Fibroblast of lung (primary cell): ENCODE results near the gene MEI1. TPM values are rescaled to one million over a fixed set of nuclear protein-coding genes. Genes with fewer than 3 reads are reported as not detected.
"Not testable (repeated sequence)": the region's sequence is repeated elsewhere in the genome, so short reads cannot be mapped to it uniquely, and the experiment has no call there.

Experiments used
- DNase-seq, 2 donors: peaks; one replicate each; pipeline versions ENCODE4 v3.0.0 to v3.0.0-alpha.2; 2010; ENCODE audit warnings: low read depth in 2 of 2
- H2AFZ ChIP-seq: 2 replicates; pipeline ENCODE4 v1.5.1; 2012; ENCODE audit warnings: low read length, control low read depth, inconsistent platforms
- H3K27ac ChIP-seq: 2 replicates; pipeline ENCODE4 v1.5.1; 2011; ENCODE audit warnings: low read length, control low read depth; ENCODE audit not compliant: insufficient read depth
- H3K27me3 ChIP-seq: 2 replicates; pipeline ENCODE4 v1.5.1; 2011; ENCODE audit warnings: mild to moderate bottlenecking, low read length; ENCODE audit not compliant: control insufficient read depth, insufficient read depth
- H3K36me3 ChIP-seq: 2 replicates; pipeline ENCODE4 v1.5.1; 2011; ENCODE audit warnings: low read length; ENCODE audit not compliant: control insufficient read depth, insufficient read depth
- H3K4me1 ChIP-seq: 2 replicates; pipeline ENCODE4 v1.5.1; 2011; ENCODE audit warnings: low read length; ENCODE audit not compliant: control insufficient read depth, insufficient read depth; ENCODE audit errors: extremely low read depth
- H3K4me2 ChIP-seq: 2 replicates; pipeline ENCODE4 v1.5.1; 2011; ENCODE audit warnings: low read length, control low read depth; ENCODE audit not compliant: insufficient read depth; ENCODE audit errors: extremely low read depth
- H3K4me3 ChIP-seq, 4 experiments: fragments of 200-600 bp in 1 of 4; sonication (generic) in 1 of 4; replicated peaks in 1 of 4; 2 replicates each; pipeline ENCODE4 v1.5.1; 2011 to 2016; ENCODE audit warnings: low read length in 4 of 4, low read depth in 3 of 4, mild to moderate bottlenecking in 3 of 4, control low read depth in 2 of 4, inconsistent platforms in 1 of 4, mixed read lengths in 1 of 4; ENCODE audit not compliant: insufficient read depth in 1 of 4; ENCODE audit errors: control extremely low read depth in 1 of 4
- H3K79me2 ChIP-seq: 2 replicates; pipeline ENCODE4 v1.5.1; 2012; ENCODE audit warnings: mild to moderate bottlenecking, low read length, inconsistent platforms; ENCODE audit not compliant: control insufficient read depth, insufficient read depth
- H3K9ac ChIP-seq: 2 replicates; pipeline ENCODE4 v1.5.1; 2011; ENCODE audit warnings: mild to moderate bottlenecking, low read length, control low read depth; ENCODE audit not compliant: insufficient read depth
- H3K9me3 ChIP-seq: 2 replicates; pipeline ENCODE4 v1.5.1; 2012; ENCODE audit warnings: low read depth, low read length; ENCODE audit not compliant: control insufficient read depth, insufficient read depth
- H4K20me1 ChIP-seq: 2 replicates; pipeline ENCODE4 v1.5.1; 2011; ENCODE audit warnings: low read length; ENCODE audit not compliant: control insufficient read depth, insufficient read depth; ENCODE audit errors: extremely low read depth
- EZH2 ChIP-seq: IDR thresholded peaks from 2 replicates; pipeline ENCODE4 v1.5.1; 2012; ENCODE audit warnings: low read length, control low read depth, mild to moderate bottlenecking; ENCODE audit errors: missing control alignments
- polyA plus RNA-seq, 2 donors: library from polyadenylated mRNA; depleted of rRNA in 1 of 2; stranded (reverse) in 1 of 2; unstranded in 1 of 2; fragments of >200 nt; gene quantifications; 2 replicates each; pipeline ENCODE4 v1.2.1, GENCODE V29; 2011 to 2012; ENCODE audit warnings: missing spikeins in 1 of 2
- total RNA-seq: library from RNA; depleted of rRNA; stranded (reverse); fragments of >200 nt; gene quantifications from 2 replicates; pipeline ENCODE4 v1.2.1, GENCODE V29; 2014
- TF ChIP-seq, protein P1 (sequence below), 2 donors: IDR thresholded peaks in 1 of 2; conservative IDR thresholded peaks in 1 of 2; 1 replicate in 1 of 2; 2 replicates in 1 of 2; pipeline ENCODE4 v1.5.1; 2011 to 2012; ENCODE audit warnings: low read length in 2 of 2, control low read depth in 1 of 2, inconsistent platforms in 1 of 2, low read depth in 1 of 2, mild to moderate bottlenecking in 1 of 2

MEI1 gene
- total and polyA plus RNA-seq, 2 donors (not counting 1 experiment from before 2014, with no cell fraction given) = 0.33 to 4.3 TPM

DNA sequence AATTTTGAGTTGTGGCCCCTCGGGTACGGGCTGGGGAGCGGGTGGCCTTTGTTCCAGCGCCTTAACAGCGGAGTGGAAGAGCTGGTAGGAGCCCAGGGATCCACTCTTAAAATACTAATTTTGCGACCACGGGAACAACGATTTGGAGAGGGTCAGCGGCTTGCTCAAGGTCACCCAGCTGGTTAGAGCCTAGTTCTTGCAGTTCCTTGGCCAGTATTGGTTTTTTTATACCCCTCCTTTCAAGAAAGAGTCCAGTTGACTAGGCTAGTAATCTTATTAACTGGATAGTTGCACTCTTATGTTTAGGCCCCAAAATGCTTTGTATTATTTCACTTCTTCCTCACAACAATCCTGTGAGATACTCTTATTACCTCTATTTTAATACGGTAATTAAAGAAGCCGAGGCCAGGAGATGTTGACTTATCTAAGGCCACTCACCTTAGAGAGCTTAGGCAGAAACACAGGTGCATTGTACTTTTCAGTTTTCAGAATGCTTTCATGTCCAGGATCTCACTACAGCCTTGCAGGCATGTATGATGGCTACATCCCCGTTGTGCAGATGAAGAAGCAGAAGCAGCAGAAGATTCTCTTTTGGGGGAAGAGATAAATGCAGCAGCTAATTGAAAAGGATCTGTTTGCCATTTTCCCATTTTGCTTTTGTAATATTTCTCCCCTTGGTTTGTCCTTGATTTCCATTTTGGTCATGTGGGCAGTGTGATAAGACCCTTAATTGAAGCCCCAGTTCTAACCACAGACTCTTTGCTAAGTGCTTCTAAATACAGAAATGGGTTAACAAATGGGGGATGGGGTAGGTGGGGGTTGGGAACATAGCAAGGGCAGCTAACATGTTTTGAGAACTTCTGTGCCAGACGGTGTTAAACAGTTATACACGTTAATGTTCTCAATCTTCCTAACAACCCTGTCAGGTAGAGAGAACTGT, 135.0 kb downstream of the MEI1 start:
- TF ChIP-seq, protein P1, sequence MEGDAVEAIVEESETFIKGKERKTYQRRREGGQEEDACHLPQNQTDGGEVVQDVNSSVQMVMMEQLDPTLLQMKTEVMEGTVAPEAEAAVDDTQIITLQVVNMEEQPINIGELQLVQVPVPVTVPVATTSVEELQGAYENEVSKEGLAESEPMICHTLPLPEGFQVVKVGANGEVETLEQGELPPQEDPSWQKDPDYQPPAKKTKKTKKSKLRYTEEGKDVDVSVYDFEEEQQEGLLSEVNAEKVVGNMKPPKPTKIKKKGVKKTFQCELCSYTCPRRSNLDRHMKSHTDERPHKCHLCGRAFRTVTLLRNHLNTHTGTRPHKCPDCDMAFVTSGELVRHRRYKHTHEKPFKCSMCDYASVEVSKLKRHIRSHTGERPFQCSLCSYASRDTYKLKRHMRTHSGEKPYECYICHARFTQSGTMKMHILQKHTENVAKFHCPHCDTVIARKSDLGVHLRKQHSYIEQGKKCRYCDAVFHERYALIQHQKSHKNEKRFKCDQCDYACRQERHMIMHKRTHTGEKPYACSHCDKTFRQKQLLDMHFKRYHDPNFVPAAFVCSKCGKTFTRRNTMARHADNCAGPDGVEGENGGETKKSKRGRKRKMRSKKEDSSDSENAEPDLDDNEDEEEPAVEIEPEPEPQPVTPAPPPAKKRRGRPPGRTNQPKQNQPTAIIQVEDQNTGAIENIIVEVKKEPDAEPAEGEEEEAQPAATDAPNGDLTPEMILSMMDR (conservative IDR thresholded peaks at IDR 0.05 in 1 of 2, IDR thresholded peaks at IDR 0.05 in 1 of 2; ENCODE audit: low read depth in 1 of 2, low read length in 2 of 2) = no peak
- no peak for TF ChIP-seq EZH2
- Histone ChIP-seq H3K9me3 (no peaks in the 10 kb centered on the region), H4K20me1 (peaks cover 1% of the 10 kb centered on the region), H3K4me1 (peaks cover 6% of the 10 kb centered on the region), H3K79me2 (peaks cover 41% of the 10 kb centered on the region), H3K4me2 (peak overlapping the region; percentile 86), H2AFZ (no peak overlapping the region), H3K27ac (peak overlapping the region; percentile 94), H3K27me3 (no peaks in the 10 kb centered on the region), H3K9ac (peak overlapping the region; percentile 85), H3K4me3 (peak overlapping the region; percentile 85 to 96 (median 86)), H3K36me3 (peaks cover 10% of the 10 kb centered on the region)
- DNase-seq = no peak

DNA sequence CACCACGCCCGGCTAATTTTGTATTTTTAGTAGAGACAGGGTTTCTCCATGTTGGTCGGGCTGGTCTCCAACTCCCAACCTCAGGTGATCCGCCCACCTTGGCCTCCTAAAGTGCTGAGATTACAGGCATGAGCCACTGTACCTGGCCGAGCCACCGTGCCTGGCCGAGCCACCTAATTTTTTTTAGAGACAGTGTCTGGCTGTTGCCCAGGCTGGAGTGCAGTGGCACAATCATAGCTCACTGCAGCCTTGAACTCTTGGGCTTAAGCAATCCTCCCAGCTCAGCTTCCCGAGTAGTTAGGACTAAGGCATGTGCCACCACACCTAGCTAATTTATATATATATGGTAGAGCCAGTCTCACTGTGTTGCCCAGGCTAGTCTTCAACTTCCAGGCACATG, 136.2 kb downstream of the MEI1 start:
- not testable (repeated sequence) for H3K9ac ChIP-seq, H3K27me3 ChIP-seq, H3K4me2 ChIP-seq, H3K27ac ChIP-seq, DNase-seq, H3K4me3 ChIP-seq, H3K9me3 ChIP-seq, H2AFZ ChIP-seq, H4K20me1 ChIP-seq, H3K4me1 ChIP-seq
- Histone ChIP-seq H3K79me2 (peaks cover 47% of the 10 kb centered on the region), H3K36me3 (peaks cover 11% of the 10 kb centered on the region)

DNA sequence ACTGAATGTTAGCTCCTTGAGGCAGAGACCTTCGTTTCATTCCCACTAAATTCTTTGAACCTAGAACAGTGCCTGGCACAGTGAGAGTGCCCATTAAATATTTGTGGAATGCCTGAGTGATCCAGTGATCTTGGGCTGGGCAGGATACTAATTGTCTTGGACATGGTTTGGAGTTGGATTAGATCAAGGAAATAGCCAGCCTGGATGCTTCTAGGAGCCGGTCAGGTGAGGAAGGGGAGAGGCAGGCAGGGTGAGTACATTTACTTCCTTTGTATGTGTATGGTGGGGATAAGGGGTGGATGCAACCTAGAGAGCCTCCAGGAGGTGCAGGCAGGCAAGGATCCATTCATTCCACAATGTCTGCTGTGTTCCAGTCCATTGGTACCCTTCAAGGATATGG, 137.2 kb downstream of the MEI1 start:
- peaks cover 6% of the 10 kb centered on the region for H3K4me1 ChIP-seq
- no peak for DNase-seq
- no peak overlapping the region for H3K4me3 ChIP-seq
- no peaks in the 10 kb centered on the region for H3K9me3 ChIP-seq
- no peak overlapping the region for H3K9ac ChIP-seq
- peaks cover 14% of the 10 kb centered on the region for H3K36me3 ChIP-seq
- no peak overlapping the region for H2AFZ ChIP-seq
- no peak overlapping the region for H3K27ac ChIP-seq
- H3K4me2 ChIP-seq = no peak overlapping the region
- no peaks in the 10 kb centered on the region for H3K27me3 ChIP-seq
- H4K20me1 ChIP-seq = peaks cover 5% of the 10 kb centered on the region
- TF ChIP-seq, protein P1 (conservative IDR thresholded peaks at IDR 0.05 in 1 of 2, IDR thresholded peaks at IDR 0.05 in 1 of 2; ENCODE audit: low read depth in 1 of 2, low read length in 2 of 2) = no peak
- no peak for TF ChIP-seq EZH2
- peaks cover 56% of the 10 kb centered on the region for H3K79me2 ChIP-seq
